CD4-positive, alpha-beta T cell treated with Interleukin-6 at 100 ng/mL for 8 hours (primary cell): Measurements from ENCODE around the gene HIPK4.

ENCODE experiments used
- DNase-seq: peaks from one replicate; pipeline ENCODE4 v3.0.0-alpha.2; 2020; ENCODE audit warnings: mixed read lengths, low spot score

Gene HIPK4

GRCh38 chr19:40365613-40366401 lies 24.2 kb downstream of the HIPK4 start:
- no peak for DNase-seq

GRCh38 chr19:40365010-40365409 lies 25.0 kb downstream of the HIPK4 start:
- no peak for DNase-seq

GRCh38 chr19:40363069-40363468 lies 26.9 kb downstream of the HIPK4 start:
- DNase-seq = no peak

- DNase-seq = no peak
These were observed 27.8 kb downstream of the HIPK4 start for GRCh38 chr19:40362160-40362559.

GRCh38 chr19:40360708-40361241 lies 29.2 kb downstream of the HIPK4 start:
- no peak for DNase-seq

- DNase-seq = no peak
These were observed 29.8 kb downstream of the HIPK4 start for GRCh38 chr19:40360020-40360707.

- no peak for DNase-seq
These were observed 31.2 kb downstream of the HIPK4 start for GRCh38 chr19:40358773-40359172.

- no peak for DNase-seq
These were observed 32.3 kb downstream of the HIPK4 start for GRCh38 chr19:40357640-40358039.

- DNase-seq = no peak
These were observed 33.0 kb downstream of the HIPK4 start for GRCh38 chr19:40356681-40357595.

GRCh38 chr19:40355975-40356680 lies 33.9 kb downstream of the HIPK4 start:
- DNase-seq = no peak

- no peak for DNase-seq
These were observed 40.9 kb downstream of the HIPK4 start for GRCh38 chr19:40348961-40349507.

- DNase-seq = peak; percentile 99
These were observed 41.7 kb downstream of the HIPK4 start, which contains the start of the genes C19orf47 and PLD3 for GRCh38 chr19:40348125-40348913. C19orf47 (minus strand) TSS chr19:40348397; CDS start chr19:40341857, 6,540 bp downstream. PLD3 (plus strand) TSS chr19:40348695; CDS start chr19:40366484, 17,789 bp downstream.

- no peak for DNase-seq
These were observed 45.6 kb downstream of the HIPK4 start for GRCh38 chr19:40344422-40344821.

GRCh38 chr19:40342644-40343311 lies 47.2 kb downstream of the HIPK4 start:
- no peak for DNase-seq

- no peak for DNase-seq
These were observed 48.1 kb downstream of the HIPK4 start for GRCh38 chr19:40341601-40342482.

- DNase-seq = no peak
These were observed 50.8 kb downstream of the HIPK4 start for GRCh38 chr19:40339018-40339728.

- no peak for DNase-seq
These were observed 52.4 kb downstream of the HIPK4 start for GRCh38 chr19:40337594-40337993.

- no peak for DNase-seq
These were observed 52.9 kb downstream of the HIPK4 start for GRCh38 chr19:40337107-40337506.
